GM12891 (cell line): Measurements from ENCODE around the gene GPRIN3.

Experiments
- PAX5 ChIP-seq: IDR thresholded peaks from 2 replicates; pipeline ENCODE4 v1.6.1; 2011; ENCODE audit warnings: low read length, moderate library complexity, mild to moderate bottlenecking; ENCODE audit not compliant: insufficient read depth, severe bottlenecking
- POLR2A ChIP-seq: IDR thresholded peaks from 2 replicates; pipeline ENCODE4 v1.6.1; 2011; ENCODE audit warnings: low read depth, low read length, control low read depth
- POLR2AphosphoS5 ChIP-seq: IDR thresholded peaks from 2 replicates; pipeline ENCODE4 v1.6.1; 2011; ENCODE audit warnings: low read depth, low read length, control low read depth
- POU2F2 ChIP-seq: IDR thresholded peaks from 2 replicates; pipeline ENCODE4 v1.6.1; 2011; ENCODE audit warnings: low read depth, mild to moderate bottlenecking, control low read depth, low read length, moderate library complexity
- SPI1 ChIP-seq: IDR thresholded peaks from 2 replicates; pipeline ENCODE4 v1.6.1; 2011; ENCODE audit warnings: low read depth, low read length, control low read depth

DNA sequence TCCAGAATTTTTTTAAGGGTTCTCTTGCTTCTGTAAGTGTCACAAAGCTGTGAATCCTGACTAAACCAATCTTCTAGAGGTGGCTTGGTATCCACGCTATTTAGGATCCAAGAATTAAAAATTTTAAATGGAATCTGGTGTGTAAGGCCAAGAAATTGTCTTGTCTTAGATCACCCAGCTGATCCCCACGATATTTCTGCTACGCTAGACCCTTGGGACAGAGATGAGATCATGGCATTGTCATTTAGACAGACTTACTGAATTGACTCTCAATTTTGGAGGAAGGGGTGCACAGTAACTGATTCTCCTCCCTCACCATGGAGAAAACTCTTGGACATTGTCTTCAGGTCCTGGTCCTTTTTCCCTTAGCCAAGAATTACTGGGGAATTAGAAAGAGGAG is 5.7 kb downstream of the GPRIN3 start:
- TF ChIP-seq POLR2A (no peak), SPI1 (no peak), POLR2AphosphoS5 (no peak), POU2F2 (no peak), PAX5 (no peak)
